C4-2B (cell line): Measurements from ENCODE around the gene PA2G4.

Source experiments
- ZFX ChIP-seq: fragments of 450-650 bp; IDR thresholded peaks from 2 replicates; pipeline ENCODE4 v1.6.1; 2017
- TF ChIP-seq, protein P1 (sequence below): fragments of 450-650 bp; conservative IDR thresholded peaks from 2 replicates; pipeline ENCODE4 v1.5.1; 2017; ENCODE audit warnings: mild to moderate bottlenecking

DNA sequence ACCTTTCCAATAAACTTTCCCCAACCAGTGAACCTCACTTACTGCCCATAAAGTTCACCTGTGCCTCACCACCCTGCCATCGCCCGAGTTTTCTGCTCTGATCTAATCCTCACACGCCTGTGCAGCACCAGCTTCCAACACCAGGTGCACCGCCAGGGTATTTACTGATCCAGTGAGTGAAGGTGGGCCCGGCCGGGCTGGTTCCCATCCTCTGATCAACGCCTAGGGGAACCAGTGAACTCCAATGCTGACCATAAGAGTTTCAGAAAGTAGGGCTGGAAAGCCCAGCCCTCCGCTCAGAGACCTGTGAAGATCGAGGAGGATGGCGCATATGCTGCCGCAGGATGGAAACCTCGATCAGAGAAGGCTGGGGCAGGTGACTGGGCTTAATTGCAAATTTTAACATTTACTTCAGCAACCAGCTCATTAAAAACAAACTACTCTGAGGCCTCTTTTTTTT, 47.3 kb downstream of the PA2G4 start:
- TF ChIP-seq, protein P1, sequence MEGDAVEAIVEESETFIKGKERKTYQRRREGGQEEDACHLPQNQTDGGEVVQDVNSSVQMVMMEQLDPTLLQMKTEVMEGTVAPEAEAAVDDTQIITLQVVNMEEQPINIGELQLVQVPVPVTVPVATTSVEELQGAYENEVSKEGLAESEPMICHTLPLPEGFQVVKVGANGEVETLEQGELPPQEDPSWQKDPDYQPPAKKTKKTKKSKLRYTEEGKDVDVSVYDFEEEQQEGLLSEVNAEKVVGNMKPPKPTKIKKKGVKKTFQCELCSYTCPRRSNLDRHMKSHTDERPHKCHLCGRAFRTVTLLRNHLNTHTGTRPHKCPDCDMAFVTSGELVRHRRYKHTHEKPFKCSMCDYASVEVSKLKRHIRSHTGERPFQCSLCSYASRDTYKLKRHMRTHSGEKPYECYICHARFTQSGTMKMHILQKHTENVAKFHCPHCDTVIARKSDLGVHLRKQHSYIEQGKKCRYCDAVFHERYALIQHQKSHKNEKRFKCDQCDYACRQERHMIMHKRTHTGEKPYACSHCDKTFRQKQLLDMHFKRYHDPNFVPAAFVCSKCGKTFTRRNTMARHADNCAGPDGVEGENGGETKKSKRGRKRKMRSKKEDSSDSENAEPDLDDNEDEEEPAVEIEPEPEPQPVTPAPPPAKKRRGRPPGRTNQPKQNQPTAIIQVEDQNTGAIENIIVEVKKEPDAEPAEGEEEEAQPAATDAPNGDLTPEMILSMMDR = no peak; the same call in 1 of the 2 replicates
- TF ChIP-seq ZFX = no peak
